GM20000 (cell line): ENCODE measurements around the gene FN3K.

ENCODE experiments used
- DNase-seq: peaks from one replicate; pipeline ENCODE4 v3.0.0; 2012; ENCODE audit warnings: low spot score
- TF ChIP-seq, protein P1 (sequence below): IDR thresholded peaks from 2 replicates; pipeline ENCODE4 v1.5.1; 2012; ENCODE audit warnings: mild to moderate bottlenecking, control low read depth; ENCODE audit errors: extremely low read depth, missing control alignments

FN3K gene

DNA sequence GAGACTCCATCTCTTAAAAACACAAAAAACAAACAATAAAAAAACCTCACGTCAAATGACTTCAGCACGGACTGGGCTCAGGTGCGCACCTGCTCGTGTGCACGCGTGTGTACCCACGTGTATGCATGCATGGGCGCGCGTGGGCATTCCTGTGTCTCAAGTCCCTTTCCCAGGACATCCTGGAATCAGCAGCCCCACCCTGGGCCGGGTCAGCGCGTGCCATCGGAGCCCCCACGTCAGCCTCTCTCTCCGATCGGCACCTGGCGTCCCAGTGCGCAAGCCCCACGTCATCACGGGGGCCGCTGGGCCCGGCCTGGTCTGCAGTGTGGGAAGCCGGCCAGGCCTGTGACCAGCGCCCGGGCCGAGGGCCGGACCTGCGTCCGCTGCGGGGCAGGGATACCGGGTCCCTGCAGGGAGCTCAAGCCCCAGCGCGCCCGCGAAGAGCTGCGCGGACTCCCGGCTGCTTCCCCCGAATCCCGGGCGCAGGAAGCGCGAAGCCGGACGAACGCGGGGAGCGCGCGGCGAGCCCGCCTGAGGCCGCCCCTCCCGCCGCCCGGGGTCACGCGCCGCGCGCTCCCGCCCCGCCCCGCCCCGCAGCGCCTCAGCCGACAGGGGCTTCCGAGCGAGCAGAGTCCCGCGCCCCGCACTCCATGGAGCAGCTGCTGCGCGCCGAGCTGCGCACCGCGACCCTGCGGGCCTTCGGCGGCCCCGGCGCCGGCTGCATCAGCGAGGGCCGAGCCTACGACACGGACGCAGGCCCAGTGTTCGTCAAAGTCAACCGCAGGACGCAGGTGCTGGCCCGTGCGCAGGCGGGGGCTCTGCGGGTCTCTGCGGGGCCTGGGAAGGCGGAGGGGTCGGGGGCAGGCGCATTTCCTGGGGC, at the start of gene FN3K:
FN3K (plus strand) TSS at position 629 of the 880 bp plus-strand sequence; CDS start at position 651, 22 bp downstream.
- DNase-seq, result peak; percentile 61
- TF ChIP-seq, protein P1, sequence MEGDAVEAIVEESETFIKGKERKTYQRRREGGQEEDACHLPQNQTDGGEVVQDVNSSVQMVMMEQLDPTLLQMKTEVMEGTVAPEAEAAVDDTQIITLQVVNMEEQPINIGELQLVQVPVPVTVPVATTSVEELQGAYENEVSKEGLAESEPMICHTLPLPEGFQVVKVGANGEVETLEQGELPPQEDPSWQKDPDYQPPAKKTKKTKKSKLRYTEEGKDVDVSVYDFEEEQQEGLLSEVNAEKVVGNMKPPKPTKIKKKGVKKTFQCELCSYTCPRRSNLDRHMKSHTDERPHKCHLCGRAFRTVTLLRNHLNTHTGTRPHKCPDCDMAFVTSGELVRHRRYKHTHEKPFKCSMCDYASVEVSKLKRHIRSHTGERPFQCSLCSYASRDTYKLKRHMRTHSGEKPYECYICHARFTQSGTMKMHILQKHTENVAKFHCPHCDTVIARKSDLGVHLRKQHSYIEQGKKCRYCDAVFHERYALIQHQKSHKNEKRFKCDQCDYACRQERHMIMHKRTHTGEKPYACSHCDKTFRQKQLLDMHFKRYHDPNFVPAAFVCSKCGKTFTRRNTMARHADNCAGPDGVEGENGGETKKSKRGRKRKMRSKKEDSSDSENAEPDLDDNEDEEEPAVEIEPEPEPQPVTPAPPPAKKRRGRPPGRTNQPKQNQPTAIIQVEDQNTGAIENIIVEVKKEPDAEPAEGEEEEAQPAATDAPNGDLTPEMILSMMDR, result no peak

DNA sequence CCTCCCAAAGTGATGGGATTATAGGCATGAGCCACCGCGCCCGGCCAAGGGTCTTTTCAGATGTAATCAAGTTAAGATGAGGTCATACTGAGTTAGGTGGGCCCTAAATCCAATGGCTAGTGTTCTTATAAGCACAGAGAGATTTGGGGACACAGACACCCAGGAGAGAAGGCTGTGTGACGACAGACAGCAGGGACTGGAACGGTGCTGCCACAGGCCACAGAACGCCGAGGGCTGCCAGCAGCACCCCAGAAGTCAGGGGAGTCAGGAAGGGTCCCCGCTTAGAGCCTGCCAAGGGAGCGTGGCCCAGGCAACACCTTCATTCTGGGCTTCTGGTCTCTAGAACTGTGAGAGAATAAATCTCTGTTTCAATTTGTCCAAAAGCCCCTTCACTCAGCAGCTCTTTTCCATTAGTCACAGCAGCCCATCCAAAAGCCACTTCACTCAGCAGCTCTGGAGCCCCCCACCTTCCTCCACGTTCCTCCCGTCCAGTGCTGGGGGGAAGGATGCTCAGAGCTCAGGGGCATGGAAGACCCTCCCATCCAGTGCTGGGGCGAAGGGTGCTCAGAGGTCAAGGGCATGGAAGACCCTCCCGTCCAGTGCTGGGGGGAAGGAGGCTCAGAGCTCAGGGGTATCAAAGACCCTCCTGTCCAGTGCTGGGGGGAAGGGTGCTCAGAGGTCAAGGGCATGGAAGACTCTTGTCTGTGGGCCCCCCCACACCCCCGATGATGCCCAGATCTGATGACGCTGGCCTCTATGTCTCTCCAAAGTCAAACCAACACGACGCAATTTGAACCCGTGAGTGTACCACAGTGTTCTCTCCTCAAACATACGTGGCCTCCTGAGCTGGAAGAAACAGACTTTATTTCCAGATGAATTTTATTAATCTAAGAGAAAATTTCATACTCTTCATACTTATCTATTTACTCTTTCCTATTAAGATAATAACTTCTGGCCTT, 48.8 kb upstream of the FN3K start:
- TF ChIP-seq, protein P1, result no peak
- no peak for DNase-seq

DNA sequence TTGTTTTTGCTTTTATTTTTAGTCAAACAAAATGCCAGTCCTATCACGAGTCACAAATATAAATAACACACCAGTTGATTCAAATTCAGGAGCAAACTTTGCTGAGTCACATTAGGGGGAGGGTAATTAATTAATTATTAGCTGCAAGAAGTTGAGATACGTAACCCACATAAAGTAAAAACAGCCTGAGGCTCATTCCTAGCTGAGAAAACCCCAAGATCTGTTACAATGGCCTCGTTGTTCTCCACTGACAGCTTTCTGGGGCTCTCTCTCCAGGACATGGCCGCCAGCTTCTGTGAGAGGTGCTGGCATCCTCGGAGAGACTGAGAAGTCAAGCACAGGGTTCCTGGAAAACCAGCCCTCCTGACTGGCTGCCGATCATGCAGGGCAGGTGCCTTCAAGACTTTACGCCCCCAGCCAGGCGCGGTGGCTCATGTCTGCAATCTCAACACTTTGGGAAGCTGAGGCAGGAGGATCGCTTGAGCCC, 48.0 kb upstream of the FN3K start:
- TF ChIP-seq, protein P1, result no peak
- no peak for DNase-seq

DNA sequence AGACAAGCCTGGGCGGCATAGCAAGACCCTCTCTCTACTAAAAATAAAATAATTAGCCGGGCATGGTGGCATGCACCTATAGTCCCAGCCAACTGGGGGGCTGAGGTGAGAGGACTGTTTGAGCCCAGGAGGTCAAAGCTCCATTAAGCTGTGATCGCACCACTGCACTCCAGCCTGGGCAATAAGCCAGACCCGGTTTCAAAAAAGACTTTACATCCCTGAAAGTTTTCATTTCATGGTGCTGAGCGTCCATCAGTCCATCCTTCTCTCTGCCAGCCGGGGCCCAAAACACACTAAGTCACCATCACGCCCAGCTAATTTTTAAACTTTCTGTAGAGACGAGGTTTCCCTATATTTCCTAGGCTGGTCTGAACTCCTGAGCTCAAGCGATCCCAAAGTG, 47.5 kb upstream of the FN3K start:
- TF ChIP-seq, protein P1, result no peak
- no peak for DNase-seq

DNA sequence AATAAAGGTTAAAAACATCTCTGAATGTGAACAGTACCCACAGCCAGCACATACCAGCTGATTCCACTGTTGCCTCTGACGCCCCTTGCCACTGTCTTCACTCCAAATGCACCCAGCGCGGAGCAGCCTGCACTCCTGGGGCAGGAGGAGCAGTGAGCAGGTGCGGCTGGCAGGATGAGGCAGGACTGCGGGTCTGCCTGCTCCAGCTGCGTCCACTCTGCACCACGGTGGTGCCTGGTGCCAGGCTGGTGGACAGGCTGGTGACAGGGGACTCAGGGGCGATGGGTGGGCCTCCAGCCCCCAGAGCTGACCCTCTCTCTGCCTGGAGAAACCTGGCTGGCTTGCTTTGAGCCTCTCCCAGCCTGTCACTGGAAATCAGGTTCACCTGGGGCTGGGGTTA, 46.3 kb upstream of the FN3K start:
- TF ChIP-seq, protein P1, result no peak

DNA sequence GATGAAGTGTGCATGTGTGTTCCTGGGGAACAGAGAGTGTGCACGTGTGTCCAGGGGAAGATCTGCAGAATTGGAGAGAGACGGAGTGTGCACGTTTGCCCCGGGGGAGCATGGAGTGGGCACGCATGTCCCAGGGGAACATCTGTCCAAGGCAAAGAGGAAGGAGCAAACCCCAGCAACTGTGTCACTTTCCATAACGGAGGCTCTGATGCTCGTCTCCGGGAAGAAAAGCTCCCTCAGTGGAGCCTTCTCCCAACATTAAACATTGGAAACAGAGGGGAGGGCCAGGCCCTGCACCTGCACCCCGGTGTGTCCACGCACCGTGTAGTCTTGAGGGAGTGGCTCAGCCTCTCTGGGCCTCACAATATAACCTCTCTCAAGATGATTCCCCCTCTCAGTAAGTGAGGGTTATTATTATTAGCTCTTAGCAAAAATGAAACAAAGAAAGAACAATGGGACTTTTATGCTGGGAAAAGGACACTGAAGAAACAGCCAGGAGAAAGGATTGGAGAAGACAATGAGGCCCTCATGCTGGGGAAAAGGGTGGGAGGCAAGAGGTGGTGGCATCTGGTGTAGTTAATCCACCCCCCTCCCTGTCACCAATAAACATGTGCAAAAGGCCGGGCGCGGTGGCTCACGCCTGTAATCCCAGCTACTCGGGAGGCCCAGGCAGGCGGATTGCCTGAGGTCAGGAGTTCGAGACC, 44.5 kb upstream of the FN3K start:
- DNase-seq, result no peak
- TF ChIP-seq, protein P1, result no peak

More for the DNA sequence above, 46.3 kb upstream of the FN3K start:
- no peak for DNase-seq
